Midbrain (tissue), 1 donor: ENCODE results near the gene NTS.

Experiments used
- DNase-seq: peaks from one replicate; lab custom pipeline; 2025; lab: John Stamatoyannopoulos, UW

Gene NTS

GRCh38 chr12:85874031-85874461 lies at the start of gene NTS:
TSS of gene NTS (plus strand) at chr12:85874295. CDS start at chr12:85874404, 109 bp downstream.
- DNase-seq, result no peak

GRCh38 chr12:85825746-85826145 lies 48.3 kb upstream of the NTS start:
- DNase-seq, result no peak

- no peak for DNase-seq
These were observed 45.5 kb upstream of the NTS start for GRCh38 chr12:85828576-85828975.

- no peak for DNase-seq
These were observed 44.7 kb upstream of the NTS start for GRCh38 chr12:85829391-85829790.

GRCh38 chr12:85831327-85831990 lies 42.6 kb upstream of the NTS start:
- no peak for DNase-seq

- DNase-seq, result no peak
These were observed 40.5 kb upstream of the NTS start for GRCh38 chr12:85833579-85833978.

- DNase-seq, result no peak
These were observed 39.7 kb upstream of the NTS start for GRCh38 chr12:85834378-85834777.

GRCh38 chr12:85835426-85836196 lies 38.5 kb upstream of the NTS start:
- DNase-seq, result no peak

- DNase-seq, result peak; percentile 61
These were observed 37.7 kb upstream of the NTS start, which contains the start of gene RASSF9 for GRCh38 chr12:85836197-85837090. TSS of gene RASSF9 (minus strand) at chr12:85836409. CDS start at chr12:85836201, 208 bp downstream.

GRCh38 chr12:85843606-85844310 lies 30.3 kb upstream of the NTS start:
- no peak for DNase-seq

GRCh38 chr12:85849344-85849743 lies 24.8 kb upstream of the NTS start:
- no peak for DNase-seq

GRCh38 chr12:85855305-85855704 lies 18.8 kb upstream of the NTS start:
- DNase-seq, result no peak

GRCh38 chr12:85856966-85857365 lies 17.1 kb upstream of the NTS start:
- DNase-seq, result no peak

GRCh38 chr12:85865890-85866289 lies 8.2 kb upstream of the NTS start:
- no peak for DNase-seq

- peak; percentile 49 for DNase-seq
These were observed 6.9 kb upstream of the NTS start for GRCh38 chr12:85866986-85867776.

- DNase-seq, result peak; percentile 65
These were observed 1.5 kb upstream of the NTS start for GRCh38 chr12:85872497-85873091.

GRCh38 chr12:85877459-85877858 lies 3.4 kb downstream of the NTS start:
- DNase-seq, result no peak

- DNase-seq, result no peak
These were observed 9.7 kb downstream of the NTS start for GRCh38 chr12:85883763-85884162.

- no peak for DNase-seq
These were observed 20.6 kb downstream of the NTS start for GRCh38 chr12:85894653-85895052.

GRCh38 chr12:85920324-85920947 lies 46.3 kb downstream of the NTS start:
- DNase-seq, result peak; percentile 6
